Sciatic nerve (tissue), 2 donors: ENCODE data around the gene SYT17. TPM values are rescaled to one million over a fixed set of nuclear protein-coding genes. Genes with fewer than 3 reads are reported as not detected.

ENCODE experiments used
- ATAC-seq: fragments of 200-7000 bp; cut with Tn5 transposase; one replicate; pipeline ENCODE4 v1.9.1; 2020; ENCODE audit warnings: mild to moderate bottlenecking, moderate library complexity
- DNase-seq: peaks from one replicate; pipeline ENCODE4 v3.0.0-alpha.2; 2020; ENCODE audit warnings: low spot score
- intact Hi-C: fragments of 100-400 bp; cut with DNase I; formaldehyde crosslinking; loops from one replicate; pipeline ENCODE4 v1.14.2; 2022
- total RNA-seq: library from RNA; stranded (reverse); fragmentation: NEBNext Ultra II Directional; extraction: Animal tissue kit (Norgen Biotek cat#: 25700); gene quantifications from one replicate; pipeline ENCODE4 v1.2.1, GENCODE V29; 2021
- donor health status: DM: no; HTN: no; CAD: no.
- donor health status: DM: no; HTN: no; CAD: no.

Gene SYT17
- total RNA-seq, 1 donor from 2014 or later: 8.2 TPM

DNA sequence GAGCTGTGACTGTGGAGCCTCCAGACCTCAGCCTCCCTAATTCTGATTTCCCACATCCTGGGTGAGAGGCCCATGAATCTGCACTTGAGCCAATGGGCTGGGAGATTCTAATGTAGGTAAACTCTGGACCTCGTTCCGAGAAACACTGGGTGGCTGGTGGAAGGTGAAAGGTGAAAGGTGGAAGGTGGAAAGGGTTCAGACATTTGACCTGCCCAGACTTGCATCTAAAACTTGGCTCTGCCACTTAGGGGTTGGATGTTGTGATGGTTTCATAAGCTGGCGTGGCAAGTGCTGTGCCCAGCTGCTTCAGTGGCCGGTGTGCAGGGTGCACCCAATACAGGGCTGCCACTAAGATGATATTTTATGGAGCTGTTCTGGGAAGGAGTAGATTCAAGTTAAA lies 24.8 kb downstream of the SYT17 start:
- intact Hi-C loops: no loop called here
- no peak for DNase-seq
- no peak for ATAC-seq

DNA sequence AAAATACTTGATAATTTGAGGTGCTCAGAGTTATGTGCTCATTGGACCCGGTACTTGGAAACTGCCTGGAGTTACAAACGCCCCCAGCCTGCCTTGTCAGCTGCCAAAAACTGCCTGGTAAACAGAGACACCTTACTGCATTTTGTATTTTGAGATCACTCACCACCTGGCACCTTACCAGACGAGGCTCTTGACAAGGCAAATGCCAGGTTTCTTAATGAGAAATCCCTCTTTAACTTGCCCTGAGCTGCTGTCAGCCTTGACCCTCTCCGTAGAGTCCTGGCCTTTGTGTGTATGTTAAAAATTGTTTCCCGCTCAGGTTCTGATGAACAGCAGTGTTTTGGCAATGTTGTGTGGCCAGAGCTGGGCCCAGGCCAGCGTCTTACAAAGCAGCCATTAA lies 28.8 kb downstream of the SYT17 start:
- no peak for DNase-seq
- ATAC-seq: no peak
- intact Hi-C loops: no loop called here

- DNase-seq: no peak
- no peak for ATAC-seq
- intact Hi-C loops: no loop called here
Observed at GRCh38 chr16:19203374-19203966, 35.4 kb downstream of the SYT17 start.

- intact Hi-C loops: no loop called here
- DNase-seq: no peak
- ATAC-seq: no peak
Observed at GRCh38 chr16:19210280-19210924, 42.4 kb downstream of the SYT17 start.

DNA sequence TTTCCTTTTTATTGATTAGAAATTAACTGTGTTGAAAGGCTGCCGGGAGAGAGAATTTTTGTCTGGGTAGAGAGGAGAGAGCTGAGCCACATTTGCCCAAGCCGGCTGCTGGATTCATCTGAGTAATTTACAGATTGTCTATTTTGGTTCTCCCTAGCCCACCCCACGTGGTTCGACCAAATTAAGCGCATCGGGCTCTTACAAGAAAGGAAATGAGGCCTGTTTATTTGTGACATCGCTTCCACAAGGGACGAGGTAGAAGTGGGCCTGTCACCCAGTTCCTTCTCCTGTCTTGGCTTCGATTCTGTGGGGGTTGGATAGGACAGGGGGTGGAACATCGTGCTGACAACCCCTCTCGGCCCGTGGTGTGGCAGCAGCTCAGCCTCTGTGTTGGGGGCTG lies 42.9 kb downstream of the SYT17 start:
- DNase-seq (no peak), ATAC-seq (no peak)
- intact Hi-C loops: no loop called here

DNA sequence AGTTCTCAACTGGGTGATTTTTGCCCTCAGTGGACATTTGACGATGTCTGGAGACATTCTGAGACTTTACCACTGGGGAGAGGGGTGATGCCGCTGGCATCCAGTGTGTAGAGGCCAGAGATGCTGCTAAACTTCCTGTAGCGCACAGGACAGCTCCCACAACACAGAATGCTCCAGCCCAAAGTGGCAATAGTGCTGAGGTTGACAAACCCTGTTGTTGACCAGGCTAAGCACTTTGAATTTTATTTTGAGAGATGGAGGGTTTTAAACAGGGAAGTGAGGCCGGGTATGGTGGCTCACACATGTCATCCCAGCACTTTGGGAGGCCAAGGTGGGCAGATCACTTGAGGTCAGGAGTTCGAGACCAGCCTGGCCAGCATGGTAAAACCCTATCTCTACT lies 44.0 kb downstream of the SYT17 start:
- intact Hi-C loops: no loop called here

GRCh38 chr16:19213885-19214284 lies 45.8 kb downstream of the SYT17 start:
- intact Hi-C loops: no loop called here
- DNase-seq (no peak), ATAC-seq (no peak)

More for the DNA sequence above, 44.0 kb downstream of the SYT17 start:
- DNase-seq (no peak), ATAC-seq (no peak)

GRCh38 chr16:19215705-19216104 lies 47.7 kb downstream of the SYT17 start:
- ATAC-seq (no peak), DNase-seq (no peak)
- intact Hi-C loops: no loop called here

GRCh38 chr16:19218581-19218980 lies 50.5 kb downstream of the SYT17 start:
- intact Hi-C loops: no loop called here
- ATAC-seq (peak; percentile 59), DNase-seq (no peak)

- intact Hi-C loops: no loop called here
- ATAC-seq (no peak), DNase-seq (no peak)
Observed at GRCh38 chr16:19219836-19220235, 51.8 kb downstream of the SYT17 start.

GRCh38 chr16:19223235-19224170 lies 55.5 kb downstream of the SYT17 start:
- intact Hi-C loops: no loop called here
- ATAC-seq: no peak
- DNase-seq: no peak

DNA sequence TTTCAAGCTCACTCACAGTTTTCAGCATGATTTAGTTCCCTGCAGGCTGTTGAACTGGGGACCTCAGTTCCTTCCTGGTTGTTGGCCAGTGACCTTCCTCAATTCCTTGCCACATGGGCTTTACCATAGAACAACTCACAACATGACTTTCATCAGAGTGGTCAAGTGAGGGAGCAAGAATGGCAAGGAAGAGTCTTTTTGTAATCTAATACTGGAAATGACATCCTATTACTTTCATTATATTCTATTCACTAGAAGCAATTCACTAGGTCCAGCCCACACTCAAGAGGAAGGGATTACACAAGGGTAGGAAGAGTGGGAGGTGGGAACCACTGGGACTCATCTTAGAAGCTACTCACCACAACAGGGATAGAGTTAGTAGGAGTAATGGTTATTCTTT lies 57.6 kb downstream of the SYT17 start:
- intact Hi-C loops: no loop called here
- no peak for DNase-seq
- ATAC-seq: no peak

- ATAC-seq: no peak
- no peak for DNase-seq
- intact Hi-C loops: no loop called here
Observed at GRCh38 chr16:19227643-19228042, 59.6 kb downstream of the SYT17 start.

GRCh38 chr16:19228052-19228451 lies 60.0 kb downstream of the SYT17 start:
- intact Hi-C loops: no loop called here

GRCh38 chr16:19228575-19228974 lies 60.5 kb downstream of the SYT17 start:
- no peak for ATAC-seq
- intact Hi-C loops: no loop called here
- no peak for DNase-seq

More at GRCh38 chr16:19228052-19228451, 60.0 kb downstream of the SYT17 start:
- no peak for ATAC-seq
- no peak for DNase-seq

DNA sequence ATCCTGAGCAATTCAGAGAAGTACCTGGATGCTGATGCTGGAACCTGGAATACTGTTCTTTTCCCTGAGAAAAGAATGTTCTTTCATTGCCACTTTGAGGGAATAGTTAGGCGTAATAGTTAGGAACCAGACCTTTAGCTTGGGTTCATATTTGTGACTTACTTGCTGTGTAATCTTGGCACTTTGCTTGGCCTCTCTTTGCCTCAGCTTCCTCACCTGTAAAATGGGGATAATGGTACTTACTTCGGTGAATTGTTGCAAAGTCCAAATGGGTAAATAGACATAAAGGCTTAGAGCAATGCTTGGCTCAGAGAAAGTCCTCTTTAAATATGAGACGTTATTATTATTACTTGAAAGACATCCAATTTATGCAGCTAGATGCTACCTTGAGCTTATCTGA lies 62.5 kb downstream of the SYT17 start:
- no peak for DNase-seq
- intact Hi-C loops: no loop called here
- no peak for ATAC-seq

DNA sequence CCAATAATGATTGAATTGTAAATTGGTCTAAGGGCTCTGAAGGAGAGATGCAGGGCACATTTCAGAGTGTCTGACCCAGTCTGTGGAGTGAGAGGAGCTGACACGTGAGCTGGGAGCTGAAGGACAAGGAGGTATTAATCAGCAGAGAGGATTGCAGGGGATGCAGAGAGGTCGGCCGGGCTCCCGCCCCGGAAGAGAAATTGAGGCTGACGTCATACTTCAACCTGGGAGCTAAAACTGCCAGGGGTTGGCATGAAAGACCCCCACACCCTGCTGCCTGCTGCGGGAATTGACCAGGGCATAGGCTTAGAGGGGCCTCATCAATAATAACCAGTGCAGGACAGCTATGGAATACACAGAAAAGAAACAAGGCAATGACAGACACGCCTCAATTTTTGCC lies 63.8 kb downstream of the SYT17 start:
- DNase-seq (no peak), ATAC-seq (no peak)
- intact Hi-C loops: no loop called here

DNA sequence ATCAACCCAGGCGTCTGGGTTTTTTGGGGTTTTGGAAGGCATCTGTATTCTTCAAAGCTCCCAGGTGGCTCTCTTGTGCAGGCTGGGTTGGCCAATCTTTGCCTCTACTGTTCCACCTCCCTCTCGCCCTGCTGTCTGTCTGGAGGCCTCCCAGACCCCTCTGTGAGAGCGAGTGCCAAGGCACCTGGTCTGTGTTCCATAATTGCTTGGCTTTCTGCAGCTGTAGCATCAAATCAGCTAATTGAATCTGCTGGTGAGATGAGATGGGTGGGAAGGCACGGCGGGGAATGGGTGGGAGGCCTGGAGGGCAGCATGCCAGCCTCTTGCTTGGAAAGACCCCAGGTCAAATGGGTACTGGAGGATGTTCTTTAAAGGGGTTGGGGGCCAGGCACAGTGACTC lies 64.9 kb downstream of the SYT17 start:
- DNase-seq (no peak), ATAC-seq (no peak)
- intact Hi-C loops: no loop called here

GRCh38 chr16:19235478-19235877 lies 67.4 kb downstream of the SYT17 start:
- DNase-seq: no peak
- intact Hi-C loops: no loop called here
- ATAC-seq: no peak

DNA sequence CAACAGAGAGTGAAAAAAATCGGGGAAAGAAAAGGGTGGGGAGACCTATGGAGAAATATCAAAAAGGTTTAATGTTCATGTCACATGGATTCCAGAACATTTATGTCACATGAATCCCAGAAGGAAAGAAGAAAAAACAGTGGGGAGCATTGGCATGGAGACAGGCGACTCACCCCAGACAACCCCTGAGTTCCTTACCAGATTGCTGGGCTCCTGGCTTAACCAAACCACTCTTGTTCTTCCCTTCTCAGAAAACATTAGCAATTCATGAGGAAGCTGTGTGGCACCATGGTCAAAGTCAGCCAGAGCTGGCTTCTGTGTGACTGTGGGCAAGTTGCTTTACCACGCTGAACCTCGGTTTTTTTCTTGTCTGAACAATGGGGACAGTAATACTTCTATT lies 67.8 kb downstream of the SYT17 start:
- intact Hi-C loops: no loop called here
- DNase-seq (no peak), ATAC-seq (no peak)
